Heart left ventricle (tissue), 13 donors: ENCODE measurements around the gene INPP1.

Source experiments
- CTCF ChIP-seq, 12 donors: fragments of 200-600 bp; sonication (generic) in 4 of 12; IDR thresholded peaks; one replicate each; pipeline versions ENCODE4 v1.5.0 to v1.8.0; 2018 to 2022; ENCODE audit warnings: antibody characterized with exemption in 12 of 12, mild to moderate bottlenecking in 5 of 12
- POLR2A ChIP-seq, 2 donors: fragments of 450-650 bp; IDR thresholded peaks; one replicate each; pipeline ENCODE4 v1.6.1; 2017; ENCODE audit warnings: antibody characterized with exemption in 2 of 2, mild to moderate bottlenecking in 2 of 2, moderate library complexity in 2 of 2
- donor health status: ischemic (EF 13 %, LVEDD 7.1; RV severe dilation, severe dysfunction).
- donor health status: DM: no; HTN: yes; CAD: no.
- donor health status: DM: no; HTN: no; CAD: no.
- donor health status: ischemic (EF 25% LVEDD 6.9; RV normal size, moderate dysfunction).
- donor health status: ischemic (EF 25% LVEDD 5.7; RV mildly dilated, moderate dysfunction).
- donor health status: ischemic (EF 35%, LVEDD 5.7; RV mildly dilated, moderate dysfunction).
- donor health status: nonischemic (EF 11% LVEDD 7.7; RV severe dilation, severe dysfunction).
- donor health status: DM: yes; HTN: yes; CAD: no.
- donor health status: PGD.
- donor health status: ischemic (EF 29% LVEDD 5.4; RV normal size, mild dysfunction).
- donor health status: nonischemic (EF 23%, LVEDD 6.1; RV moderate dilation, normal function).

- TF ChIP-seq CTCF (IDR thresholded peaks at IDR 0.05) (peak in 11 of 12 donors; percentile 12 to 70 (median 33)), POLR2A (IDR thresholded peaks at IDR 0.05) (no peak)
Measured at GRCh38 chr2:190344276-190344827, 963 bp downstream of the INPP1 start.
